Measurements from ENCODE around the gene C9orf50.
"Not testable (repeated sequence)": the region's sequence is repeated elsewhere in the genome, so short reads cannot be mapped to it uniquely, and the experiment has no call there.

C9orf50 gene

GRCh38 chr9:129610213-129610472 is 10.8 kb downstream of the C9orf50 start:
- no peak for DNase-seq

DNA sequence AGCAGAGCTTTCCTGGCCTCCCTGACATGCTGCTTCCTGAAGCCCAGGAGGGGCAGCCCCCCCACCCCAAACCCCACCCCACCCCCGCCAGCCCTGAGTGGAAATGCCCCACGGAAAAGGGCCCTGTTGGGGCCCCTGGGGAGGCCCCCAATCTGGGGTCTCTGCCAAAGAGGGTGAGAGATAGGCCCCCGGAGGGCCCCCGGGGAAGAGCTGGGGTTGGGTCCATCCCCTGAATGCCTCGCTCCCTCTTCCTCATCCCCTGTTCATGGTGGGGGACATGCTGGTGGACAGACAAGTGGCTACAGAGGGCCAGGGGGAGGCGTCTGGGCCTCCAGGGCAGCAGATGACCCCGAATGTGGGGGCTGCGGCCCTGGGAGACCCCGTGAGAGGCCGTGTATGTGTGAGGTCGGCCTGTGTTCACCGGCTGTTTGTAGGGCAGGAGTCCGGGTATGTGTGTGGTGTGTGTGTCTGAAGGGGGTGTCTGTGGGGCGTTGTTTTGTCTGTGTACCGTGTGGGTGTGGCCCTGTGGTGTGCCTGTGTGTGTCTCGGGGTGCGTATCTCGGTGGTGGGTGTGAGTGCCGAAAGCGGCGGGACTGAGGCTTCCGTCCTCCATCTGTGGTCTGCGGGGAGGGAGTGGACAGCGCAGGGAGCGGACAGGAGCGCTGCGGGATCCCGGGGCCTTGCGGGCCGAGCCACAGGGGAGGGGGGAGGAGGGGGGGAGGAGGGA is 11.3 kb downstream of the C9orf50 start:
- DNase-seq: peak; percentile 18

GRCh38 chr9:129608561-129609481 is 12.1 kb downstream of the C9orf50 start:
- DNase-seq: no peak

- DNase-seq: no peak
Measured at GRCh38 chr9:129607027-129607387, 13.9 kb downstream of the C9orf50 start.

DNA sequence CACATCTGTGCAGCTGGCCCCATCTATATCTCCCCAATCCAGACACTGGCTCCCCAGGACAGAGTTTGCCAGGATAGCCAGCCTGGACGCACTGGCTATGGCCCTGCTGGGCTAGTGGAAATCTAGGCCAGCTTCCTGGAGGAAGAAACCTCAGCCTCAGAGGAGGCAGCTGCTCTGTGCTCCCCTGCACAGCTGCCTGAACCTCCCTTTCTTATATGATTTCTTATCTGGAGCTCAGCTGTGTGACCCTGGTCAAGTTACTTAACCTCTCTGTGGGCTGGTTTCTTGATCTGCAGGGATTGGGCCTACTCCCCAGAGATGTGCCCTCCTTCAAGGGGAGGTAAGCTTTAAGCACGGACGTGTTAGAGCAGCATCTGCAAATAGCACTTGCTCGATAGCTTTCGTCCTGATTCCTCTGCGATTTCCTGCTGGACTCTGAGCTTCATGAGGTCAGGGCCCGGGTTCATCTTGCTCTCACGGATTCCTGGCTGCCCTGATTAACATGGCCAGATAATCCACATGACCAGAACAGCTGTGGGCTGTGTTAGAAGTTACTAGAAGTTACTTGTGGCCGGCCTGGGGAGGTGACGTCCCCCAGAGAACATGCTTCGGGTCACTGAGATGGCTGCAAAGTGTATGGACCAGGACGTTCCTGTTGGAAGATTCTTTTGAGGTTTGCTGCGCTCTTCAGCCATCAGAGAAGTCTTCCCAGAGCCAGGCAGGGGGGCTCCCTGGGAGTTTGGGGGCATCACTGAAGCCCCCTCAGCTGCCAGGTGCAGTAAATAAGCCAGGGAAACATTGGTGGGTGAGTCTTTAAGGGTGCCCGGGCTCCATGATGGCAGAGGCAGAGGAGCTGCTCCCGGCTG is 14.5 kb downstream of the C9orf50 start:
- DNase-seq: no peak

DNA sequence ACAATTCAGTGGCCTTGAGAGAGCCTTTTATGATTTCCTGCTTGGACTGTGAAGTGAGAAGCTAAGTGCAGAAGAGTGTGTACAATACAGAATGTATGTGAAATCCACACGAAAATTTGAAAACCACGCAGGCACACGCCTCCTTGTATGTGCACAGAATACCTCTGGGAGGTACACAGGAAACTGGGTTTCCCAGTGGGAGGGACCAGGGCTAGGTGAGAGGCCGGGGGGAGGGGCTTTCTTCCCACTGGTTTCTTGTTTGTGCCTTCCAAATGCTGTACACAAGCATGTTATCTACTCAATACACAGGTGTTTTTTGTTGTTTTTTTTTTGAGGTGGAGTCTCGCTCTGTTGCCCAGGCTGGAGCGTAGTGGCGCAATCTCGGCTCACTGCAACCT is 16.1 kb downstream of the C9orf50 start:
- DNase-seq: no peak

DNA sequence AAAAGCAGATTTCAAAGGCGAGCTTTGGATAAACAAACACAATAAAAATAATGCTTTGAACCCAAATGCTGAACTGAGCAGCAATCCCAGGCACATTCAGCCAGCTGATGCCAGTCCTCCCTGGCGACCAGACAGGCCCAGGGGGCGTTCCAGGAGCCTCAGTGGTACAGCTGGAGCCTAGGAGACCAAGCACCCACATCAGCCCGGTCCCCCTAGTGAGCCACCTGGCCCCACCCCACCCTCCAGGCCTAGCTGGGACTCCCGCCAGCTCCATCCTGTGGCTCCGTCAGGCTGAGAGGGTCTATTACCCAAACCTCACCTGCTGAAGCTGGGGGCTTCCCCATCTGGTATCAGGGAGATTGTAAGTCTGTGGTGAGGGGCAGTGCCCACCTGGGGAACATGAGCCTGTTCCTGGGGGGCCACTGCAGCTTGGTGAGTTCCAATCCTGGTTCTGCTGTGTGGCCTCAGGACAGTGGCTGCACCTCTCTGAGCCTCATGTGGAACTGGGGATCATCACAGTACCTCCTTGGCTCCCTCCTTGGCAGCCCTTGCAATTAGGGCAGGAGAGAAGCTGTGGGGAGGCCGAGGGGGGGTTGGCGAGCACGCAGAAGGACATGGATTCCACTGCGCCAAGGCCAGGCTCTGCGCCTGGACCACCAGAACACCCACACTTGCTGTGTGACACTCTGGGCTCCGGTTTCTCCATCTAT is 16.7 kb downstream of the C9orf50 start:
- DNase-seq: no peak

DNA sequence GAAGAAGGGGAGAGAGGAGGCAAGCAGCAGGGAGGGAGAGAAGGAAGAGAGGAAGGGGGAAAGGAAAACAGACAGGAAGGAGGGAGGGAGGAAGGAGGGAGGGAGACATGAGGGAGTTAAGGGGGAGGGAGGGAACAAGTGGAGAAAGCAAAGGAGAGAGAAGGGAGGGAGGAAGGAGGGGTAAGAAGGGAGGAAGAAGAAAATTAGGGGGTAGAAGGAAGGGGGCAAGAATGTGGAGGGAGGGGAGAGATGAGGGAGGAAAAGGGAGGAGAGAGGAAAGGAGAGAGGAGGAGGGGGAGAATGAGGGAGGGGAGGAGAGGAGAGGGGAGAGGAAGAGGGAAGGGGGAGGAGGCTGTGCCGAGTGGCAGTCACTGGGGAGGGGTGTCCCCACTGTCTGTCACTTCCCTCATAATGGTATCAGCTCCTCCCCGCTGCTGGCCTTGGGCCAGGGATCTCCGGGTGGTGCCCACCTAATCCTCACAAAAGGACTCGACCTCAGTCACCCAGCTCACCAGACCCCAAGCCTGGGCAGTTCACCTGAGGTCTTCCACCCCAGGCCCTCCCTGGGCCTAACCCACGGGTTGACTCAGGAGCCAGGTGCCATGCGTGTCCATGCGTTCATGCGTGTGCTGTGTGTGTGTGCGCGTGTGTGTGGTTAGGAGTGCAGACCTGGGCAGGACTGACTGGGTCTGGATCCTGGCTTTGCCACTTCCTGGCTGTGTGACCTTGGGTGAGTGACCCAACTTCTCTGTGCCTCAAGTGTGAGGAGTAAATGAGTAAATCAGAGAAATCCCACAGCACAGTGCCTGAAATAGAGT is 18.1 kb downstream of the C9orf50 start:
- no peak for DNase-seq

DNA sequence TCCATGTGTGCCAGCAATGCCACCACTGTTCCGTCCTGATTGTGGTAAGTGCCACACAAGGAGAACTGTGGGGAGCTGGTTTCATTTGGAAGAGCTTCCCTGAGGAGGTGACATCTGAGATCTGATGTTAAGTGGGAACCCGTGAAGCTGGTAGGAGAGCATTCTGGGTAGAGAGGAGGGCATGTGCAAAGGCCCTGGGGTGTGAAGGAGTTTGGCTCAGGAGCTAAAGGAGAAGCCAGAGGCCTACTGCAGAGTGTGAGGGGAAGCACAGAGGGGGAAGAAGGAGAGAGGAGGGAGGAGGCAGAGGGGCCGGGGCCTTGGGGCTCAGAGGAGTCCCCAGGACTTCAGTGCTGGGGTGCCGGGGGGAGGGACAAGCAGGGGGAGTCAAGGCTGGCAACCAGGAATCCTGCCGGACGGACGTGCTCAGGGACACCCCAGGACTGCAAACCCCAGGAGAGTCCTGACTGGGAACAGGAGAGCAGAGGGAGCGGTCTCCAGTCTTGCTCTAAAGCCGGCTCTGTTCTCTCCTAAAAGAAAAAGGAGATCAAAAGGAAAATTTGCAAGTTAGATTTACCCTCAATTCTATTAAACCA is 19.7 kb downstream of the C9orf50 start:
- no peak for DNase-seq

DNA sequence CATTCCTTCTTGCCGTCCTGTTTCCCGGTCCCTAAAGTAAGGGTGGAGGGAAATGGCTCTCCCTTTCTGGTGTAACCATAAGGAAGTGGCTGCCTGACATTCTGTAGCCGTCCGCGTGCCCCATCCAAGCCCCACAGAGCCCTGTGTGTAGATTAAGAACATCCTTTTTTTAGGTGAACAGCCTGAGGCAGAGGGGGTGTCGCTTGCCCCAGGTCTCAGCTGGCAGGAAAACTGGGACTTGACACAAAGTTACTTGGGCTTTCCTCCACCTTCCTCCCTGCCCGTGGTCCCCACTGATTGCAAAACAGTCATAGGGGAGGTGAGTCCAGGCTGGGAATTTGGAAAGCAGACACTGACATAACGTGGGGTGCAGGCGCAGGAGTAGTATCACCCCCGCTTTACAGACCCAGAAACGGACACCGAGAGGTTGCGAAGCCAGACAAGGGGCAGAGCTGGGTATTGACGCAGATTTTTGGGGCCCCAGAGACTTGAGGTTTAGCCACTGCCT is 22.8 kb downstream of the C9orf50 start:
- peak; percentile 45 for DNase-seq

- DNase-seq: no peak
Measured at GRCh38 chr9:129597355-129598088, 23.4 kb downstream of the C9orf50 start.

DNA sequence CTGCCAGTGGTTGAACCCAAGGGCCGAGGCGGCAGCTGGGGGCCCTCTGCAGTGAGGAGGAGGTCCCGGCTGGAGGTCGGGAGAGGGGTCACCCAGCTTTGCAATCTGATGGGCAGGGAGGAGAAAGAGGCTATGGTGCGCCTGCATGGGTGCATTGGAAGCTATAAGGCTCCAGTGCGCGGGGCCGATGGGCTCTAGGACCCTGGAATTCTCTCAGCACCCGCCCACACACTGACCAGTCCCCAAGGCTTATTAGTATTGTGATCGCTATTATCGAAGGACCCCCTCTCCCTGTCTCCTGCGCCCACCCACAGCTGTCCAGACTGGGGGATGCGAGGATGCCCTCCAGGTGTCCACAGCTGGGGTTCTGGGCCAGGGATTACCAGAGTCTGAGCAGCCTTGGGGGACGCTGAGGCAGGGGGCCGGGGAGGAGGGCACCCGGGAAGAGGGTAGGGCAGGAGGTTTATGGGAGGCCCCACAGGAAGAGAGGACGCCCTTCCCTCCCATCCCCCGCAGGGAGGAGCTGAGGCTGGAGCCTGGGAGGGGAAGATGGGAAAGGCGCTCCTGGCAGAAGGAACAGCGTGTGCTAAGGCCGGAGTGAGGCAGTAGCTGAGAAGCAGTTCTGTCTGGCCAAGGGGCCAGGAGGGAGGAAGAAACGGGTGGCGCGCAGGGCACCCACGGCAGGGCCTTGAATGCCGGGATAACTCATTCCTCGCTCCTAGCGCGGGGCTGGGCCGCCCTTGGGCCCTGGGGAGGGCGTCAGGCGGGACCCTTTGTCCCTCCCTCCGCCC is 24.2 kb downstream of the C9orf50 start:
- DNase-seq: no peak

- peak; percentile 71 for DNase-seq
Measured at GRCh38 chr9:129595903-129596540, 24.9 kb downstream of the C9orf50 start.

GRCh38 chr9:129595311-129595741 is 25.6 kb downstream of the C9orf50 start:
- DNase-seq: peak; percentile 56

- no peak for DNase-seq
Measured at GRCh38 chr9:129594632-129595031, 26.3 kb downstream of the C9orf50 start.

DNA sequence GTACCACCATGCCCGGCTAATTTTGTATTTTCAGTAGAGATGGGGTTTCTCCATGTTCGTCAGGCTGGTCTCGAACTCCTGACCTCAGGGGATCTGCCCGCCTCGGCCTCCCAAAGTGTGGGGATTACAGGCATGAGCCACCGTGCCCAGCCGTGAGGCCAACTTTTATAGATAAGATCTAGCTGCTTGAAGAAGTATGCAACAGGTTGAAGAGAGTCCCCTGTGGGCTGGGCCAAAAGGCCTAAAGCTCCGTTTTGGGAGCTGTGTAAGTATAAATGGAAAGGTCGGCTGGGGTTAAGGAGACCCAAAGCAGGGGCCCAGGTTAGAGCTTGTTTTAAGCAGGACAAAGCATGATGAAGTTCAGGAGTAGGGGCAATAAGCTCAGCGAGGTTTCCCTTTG is 28.1 kb downstream of the C9orf50 start:
- DNase-seq: not testable (repeated sequence)

DNA sequence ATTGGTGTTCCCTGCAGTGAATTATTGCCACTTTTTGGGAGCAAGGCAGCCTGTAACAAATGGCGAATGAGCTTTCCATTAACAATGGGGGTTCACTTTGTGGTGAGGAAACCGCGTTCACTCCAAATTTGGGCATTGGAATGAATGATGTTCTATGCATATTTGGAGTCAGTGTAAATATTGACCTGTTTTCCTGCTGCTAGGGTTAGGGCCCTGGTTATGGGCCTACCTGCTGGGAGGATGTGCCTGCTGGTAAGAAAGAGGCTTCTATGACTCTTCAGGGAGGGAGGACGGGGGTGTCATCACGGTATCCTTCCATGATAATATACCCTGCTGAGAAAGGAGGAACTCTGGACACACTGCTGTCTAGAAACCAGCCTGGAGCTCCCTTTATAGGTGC is 29.0 kb downstream of the C9orf50 start:
- DNase-seq: no peak

- no peak for DNase-seq
Measured at GRCh38 chr9:129590466-129590865, 30.4 kb downstream of the C9orf50 start.
